NCI-H1105 treated with DMSO at 0.1 percent for 48 hours (cell line): ENCODE data around the gene ERICH3.
"Not testable (repeated sequence)": the region's sequence is repeated elsewhere in the genome, so short reads cannot be mapped to it uniquely, and the experiment has no call there.

Source experiments
- DNase-seq: peaks from one replicate; lab custom pipeline; 2025; lab: John Stamatoyannopoulos, UW

Gene ERICH3

DNA sequence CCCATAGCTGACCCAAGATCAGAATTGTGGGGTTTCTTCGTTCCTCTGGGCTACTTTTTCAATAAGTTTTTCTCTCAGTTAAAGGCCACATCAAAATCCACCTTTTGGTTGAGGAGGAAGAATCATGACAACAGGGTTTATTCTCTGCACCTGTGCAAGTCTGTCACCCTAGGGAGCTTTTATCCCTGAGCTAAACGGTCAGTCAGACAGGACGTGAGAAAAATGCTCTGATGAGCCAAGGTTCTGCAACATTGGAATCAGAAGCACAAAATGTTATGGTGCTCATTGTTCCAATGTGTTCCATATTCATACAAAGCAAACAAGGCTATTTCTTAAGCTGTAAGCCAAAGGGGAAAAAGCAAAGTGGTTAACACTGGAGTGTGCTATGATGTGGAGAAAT lies 7.4 kb upstream of the ERICH3 start:
- DNase-seq = no peak

DNA sequence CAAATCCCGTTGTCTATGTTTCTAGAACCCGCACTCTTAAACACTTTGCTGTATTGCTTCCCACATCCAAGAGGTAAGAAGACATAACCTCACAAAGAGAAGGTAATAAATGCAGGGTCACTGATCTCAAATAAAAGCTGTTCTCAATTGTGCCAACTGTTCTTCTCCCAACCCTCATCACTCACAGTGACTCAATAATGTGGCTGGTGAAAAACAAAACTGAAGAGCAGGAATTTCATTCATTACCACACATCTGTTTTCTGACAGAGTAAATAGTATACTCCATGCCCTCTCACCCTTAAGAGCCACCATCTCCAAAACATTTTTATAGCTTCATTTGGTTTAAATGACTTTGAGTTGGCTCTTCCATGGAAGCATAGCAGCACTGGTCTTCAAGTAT lies 6.2 kb upstream of the ERICH3 start:
- DNase-seq = no peak

DNA sequence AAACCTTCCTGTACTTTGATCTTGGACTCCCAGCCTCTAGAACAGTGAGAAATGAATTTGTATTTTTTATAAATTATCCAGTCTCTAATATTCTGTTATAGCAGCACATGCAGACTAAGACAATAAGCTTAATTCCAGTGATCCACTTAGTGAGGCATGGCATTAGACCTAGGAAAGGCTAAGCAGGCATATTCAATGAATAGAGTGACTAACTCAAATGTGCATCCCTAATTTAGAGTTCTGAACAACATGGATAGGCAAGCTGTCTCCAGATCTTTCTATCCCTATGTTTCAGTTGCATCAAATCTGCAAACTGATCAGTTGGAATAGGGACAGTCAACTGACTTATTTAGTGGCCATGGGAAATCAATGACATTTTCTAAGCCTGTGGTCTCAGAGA lies 4.3 kb upstream of the ERICH3 start:
- DNase-seq = no peak

DNA sequence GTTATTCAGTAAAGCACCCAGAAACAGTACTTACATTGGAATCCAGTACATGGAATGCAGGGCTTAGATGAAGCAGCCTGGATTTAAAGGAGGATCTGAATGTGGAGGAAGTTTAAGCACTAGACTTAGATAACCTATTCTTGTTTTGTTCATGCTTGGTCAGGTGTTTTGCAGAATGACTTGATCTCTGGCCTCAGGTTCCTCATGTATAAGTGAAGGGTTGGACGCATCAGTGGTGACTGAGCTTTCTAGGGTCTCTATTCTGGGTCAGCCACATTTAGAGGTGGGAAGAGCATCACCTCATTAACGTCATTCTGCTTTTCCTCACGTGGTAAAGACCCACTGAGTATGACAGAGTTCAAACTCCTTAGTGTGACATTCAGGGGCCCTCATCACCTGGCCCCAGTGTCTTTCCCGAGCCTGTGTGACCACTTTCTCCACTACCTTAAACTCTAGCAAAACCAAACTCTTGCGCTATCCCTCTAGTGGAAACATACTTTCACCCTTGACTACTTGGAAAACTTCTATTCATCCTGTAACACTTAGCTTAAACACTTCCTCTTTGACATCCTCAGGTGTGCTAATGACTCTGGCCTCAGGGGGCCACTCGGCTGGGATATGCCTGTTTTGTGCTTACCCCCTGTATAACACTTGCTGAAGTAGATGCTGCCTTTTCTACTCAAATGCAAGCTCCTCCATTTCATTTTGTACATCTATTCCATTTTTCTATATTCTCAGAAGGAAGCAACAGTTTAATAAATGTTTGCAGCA lies 871 bp upstream of the ERICH3 start:
- no peak for DNase-seq

DNA sequence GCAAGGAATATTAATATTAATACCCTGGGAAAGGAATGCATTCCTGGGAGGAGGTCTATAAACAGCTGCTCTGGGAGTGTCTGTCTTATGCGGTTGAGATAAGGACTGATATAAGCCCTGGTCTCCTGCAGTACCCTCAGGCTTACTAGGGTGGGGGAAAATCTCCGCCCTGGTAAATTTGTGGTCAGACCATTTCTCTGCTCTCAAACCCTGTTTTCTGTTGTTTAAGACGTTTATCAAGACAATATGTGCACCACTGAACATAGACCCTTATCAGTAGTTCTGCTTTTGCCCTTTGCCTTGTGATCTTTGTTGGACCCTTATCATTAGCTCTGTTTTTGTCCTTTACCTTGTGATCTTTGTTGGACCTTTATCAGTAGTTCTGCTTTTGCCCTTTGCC lies 2.7 kb downstream of the ERICH3 start:
- DNase-seq = not testable (repeated sequence)

DNA sequence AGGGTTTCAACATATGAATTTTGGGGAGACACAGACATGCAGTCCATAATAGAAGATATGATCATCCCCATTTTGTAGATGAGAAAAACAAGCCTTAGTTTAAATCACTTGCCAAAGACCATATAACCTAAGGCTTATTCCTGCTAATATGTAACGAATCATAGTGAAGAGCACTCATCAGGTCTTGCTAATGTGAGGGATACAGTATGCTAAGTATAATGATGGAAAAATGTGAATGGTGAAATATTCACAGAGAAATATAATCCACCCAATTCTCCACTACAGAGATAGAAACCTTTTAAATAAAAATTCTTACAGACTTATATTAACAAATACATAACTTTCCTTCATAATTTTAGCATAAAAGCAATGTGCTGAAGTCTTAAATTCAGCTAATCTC lies 18.9 kb downstream of the ERICH3 start:
- no peak for DNase-seq

DNA sequence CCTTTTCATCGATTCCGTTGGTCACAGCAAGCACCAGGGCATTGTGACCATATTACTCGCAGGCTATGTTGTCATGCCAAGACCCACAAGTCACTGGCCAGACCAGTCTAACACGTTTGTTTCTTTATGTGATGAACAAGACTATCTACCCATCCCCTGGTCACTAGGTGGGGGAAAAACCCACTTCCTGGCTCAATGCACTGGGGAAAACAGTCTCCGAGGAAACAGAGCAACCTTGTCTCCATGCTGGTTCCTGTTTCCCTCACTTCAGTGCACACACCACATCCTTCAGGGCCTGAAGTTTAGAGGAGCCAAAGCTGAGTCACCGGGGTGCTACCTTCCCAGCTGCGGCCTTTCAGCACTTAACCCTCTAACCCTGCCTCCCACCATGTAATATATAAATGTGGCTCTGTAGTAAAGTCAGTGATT lies 20.9 kb downstream of the ERICH3 start:
- DNase-seq = no peak

DNA sequence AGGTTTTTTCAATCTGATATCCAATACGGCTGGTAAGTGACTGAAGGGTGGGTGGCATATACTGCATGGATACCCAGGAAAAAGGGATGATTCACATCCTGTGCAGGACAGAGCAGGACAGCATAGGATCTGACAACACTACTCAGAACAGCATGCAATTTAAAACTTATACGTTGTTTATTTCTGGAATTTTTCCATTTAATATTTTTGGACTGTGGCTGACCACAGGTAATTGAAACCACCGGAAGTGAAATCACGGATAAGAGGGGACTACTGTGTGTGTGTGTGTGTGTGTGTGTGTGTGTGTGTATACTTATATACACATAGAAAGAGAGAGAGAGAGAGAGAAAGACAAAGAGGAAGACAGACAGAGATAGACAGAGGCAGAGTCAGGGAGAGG lies 23.0 kb downstream of the ERICH3 start:
- no peak for DNase-seq

DNA sequence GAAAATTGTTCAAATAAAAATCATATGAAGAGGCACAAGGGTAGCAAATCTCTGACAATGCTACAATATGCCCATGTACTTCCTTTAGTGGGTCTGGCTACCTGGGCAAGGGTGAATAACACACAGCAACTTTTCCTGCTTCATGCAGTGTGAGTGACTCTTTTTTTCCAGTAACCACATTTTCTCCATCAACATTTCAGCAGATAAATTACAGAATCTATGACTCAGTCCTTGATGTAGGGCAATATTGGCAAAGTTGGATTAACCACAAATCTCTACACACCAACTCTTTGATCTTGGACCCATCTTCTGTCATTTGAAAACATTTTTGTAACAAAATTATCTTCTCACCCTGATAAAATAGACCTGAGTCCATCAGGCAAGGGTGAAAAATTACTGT lies 31.7 kb downstream of the ERICH3 start:
- no peak for DNase-seq

DNA sequence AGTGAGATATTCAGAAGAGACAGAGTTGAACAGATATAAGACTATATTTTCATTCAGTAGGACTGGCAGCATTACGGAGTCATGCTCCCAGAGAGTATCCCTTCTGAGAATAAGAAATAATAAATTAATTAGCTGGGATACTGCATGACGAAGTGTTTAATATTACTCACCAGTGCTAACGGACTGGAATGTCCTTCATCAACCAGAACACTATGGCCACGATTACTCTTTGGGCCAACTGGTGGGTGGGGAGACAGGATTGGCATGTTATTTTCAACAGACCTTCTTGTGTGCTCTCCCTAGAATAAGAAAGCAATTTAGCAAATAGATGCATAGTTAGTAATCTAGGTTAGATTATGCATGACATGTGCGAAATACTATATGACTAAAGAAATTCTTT lies 32.4 kb downstream of the ERICH3 start:
- DNase-seq = no peak

DNA sequence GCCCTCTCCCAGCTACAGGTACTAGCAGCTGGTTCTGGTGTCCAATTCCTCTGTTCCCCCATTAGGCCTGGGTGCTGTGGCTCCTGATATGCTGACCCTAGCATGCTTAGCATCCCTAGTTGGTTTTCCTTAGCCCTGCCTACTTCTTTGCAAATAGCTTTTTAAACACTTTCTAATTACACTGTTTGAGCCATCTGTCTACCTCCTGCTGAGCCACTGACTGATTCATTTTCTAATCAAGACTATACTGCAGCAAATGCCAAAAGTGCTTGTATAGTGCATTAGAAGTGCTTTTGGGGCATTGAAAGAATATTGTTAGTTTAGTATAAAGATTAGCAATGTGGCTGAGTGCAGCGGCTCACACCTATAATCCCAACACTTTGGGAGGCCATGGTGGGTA lies 36.3 kb downstream of the ERICH3 start:
- peak; percentile 11 for DNase-seq

DNA sequence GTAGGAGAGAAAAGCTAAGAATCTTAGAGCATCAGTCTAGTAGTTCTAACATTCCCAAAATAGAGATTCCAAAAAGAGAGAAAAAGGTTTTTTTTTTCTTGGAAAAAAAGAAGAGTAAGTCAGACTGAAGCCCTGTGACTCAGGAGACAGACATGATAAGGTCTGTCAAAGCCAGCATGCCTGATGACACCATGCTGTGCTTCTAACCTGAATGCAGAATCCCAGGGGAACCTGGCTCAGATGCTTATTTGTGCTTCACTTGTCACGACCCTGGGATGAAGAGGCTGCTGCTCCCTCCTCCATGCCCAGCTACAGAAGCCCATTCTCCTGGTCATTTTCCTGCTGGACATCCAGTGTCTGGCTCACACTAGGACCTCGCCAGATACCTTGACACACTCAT lies 44.3 kb downstream of the ERICH3 start:
- no peak for DNase-seq

DNA sequence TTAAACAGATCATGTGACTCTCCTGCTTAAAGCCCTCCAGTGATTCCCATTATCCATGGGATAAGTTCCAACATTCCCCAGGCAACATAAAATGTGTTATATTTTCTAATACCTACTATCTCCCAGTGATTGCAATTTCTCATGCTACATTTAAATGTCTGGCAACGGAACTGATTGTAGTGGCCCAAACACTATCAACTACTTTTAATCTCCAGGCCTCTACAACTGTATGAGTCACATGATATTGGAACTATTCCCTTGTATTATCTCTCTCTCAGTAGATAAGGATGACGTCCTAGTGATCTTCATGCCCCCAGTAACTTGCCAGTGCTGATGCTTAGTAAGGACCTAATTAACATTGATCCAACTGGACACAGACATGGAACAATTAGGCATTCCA lies 49.9 kb downstream of the ERICH3 start:
- DNase-seq = no peak

DNA sequence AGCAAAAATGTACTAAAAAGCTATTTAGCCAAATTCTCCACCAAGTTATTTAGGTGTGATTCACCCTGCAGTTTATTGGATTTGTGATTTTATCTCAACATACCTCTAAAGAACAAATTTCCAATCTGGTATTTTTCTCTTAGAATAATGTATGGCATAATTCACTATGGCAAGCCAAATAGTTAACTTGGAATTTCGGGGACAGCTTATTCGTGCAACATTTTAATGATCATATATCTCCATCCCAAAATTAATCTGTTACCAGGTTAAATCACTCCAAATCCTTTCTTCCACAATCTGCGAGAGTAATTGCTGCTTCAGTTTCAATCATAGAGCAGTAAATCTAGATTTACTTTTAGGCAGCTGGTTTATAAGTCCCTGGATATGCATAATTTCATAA lies 53.4 kb downstream of the ERICH3 start:
- DNase-seq = no peak

DNA sequence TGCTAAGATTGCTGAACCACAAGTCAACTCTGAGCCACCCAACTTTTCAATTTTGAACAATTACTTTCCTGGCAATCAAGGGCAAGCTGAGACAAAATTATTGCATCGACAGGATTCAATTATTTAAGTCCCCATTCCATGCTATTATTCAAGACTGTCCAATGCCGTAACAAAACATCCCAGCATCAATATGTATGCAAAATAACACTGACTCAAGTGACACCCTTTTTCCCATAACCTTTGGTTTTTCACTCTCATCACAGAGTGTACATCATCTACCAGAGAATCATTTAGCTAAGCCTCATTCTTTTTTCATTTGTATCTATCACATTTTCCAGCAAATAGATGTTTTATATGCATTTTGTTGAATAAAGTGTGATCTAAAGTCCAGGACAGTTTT lies 54.6 kb downstream of the ERICH3 start:
- no peak for DNase-seq

DNA sequence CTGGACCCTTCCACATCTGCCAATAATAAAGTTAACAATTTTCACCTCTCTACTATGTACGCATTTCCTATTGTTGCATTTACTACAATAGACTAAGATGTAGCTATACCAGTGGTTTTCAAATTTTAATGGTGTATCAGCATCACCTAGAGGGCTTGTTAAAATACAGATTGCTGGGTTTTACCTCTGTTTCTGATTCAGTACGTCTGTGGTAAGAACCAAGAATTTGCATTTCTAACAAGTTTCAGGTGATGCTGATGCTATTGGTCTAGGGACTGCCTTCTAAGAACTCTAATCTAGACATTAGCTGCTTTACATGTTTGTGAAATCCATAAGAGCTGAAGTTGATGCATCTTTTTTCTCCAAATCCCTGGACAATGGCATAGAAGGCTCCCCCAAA lies 59.7 kb downstream of the ERICH3 start:
- DNase-seq = no peak

DNA sequence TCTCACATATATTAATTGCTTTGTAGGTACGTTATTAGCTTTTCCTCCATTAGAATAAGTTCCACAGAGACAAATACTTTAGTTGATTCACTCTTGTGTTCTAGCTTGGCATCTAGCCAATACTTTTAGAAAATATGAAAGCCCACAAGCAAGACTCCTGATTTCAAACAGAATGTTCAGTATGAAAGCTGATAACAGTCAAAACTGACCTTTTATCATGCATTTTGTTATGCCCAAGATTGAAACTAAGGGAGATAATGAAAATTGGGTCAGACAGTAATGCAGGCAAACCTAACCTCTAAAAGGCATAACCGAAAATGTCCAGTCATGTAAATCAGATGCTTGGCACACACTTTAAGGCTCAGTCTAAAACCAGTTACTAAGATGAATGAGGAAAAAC lies 61.7 kb downstream of the ERICH3 start:
- DNase-seq = no peak

DNA sequence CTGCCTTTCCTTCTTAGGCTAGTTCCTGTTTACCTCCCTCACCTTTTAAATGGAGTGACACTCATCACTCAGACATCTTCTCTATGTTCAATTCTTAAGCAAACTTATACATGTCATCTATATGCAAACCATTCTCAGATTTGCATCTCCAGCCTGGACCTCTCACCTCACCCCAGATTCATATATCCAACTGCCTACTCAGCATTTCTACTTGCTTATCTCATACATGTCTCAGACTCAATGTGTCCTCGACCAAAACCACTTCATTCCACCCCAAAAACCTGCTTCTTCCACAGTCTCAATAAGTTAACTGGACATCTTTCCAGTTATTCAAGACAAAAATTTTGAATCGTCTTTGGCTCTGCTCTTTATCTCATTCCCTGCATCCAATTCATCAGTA lies 62.6 kb downstream of the ERICH3 start:
- no peak for DNase-seq

DNA sequence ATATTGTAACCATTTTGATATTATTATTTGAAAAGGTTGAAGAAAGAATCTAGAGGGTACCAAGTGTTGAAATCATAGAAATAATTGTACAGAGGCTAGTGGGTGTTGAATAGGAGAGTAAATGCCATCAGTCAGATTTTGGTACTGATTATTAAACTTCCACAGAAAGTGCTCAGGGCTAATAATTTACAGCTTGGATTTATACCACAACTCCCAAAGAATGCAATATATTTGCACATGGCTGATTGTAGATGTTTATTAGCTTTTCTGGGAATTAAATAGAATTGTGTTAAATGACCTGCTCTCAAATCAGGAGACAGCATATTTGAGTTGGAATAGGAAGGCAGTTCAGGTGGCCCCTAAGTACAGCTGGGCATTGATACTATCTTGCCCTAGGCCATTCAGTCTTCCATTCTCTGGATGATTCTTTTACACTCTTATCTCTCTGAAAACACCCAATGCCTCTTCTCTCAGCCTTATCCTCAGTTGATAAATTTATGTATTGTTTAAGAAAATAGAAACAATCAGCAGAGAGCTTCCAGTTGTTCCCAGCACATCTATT lies 63.7 kb downstream of the ERICH3 start:
- no peak for DNase-seq

DNA sequence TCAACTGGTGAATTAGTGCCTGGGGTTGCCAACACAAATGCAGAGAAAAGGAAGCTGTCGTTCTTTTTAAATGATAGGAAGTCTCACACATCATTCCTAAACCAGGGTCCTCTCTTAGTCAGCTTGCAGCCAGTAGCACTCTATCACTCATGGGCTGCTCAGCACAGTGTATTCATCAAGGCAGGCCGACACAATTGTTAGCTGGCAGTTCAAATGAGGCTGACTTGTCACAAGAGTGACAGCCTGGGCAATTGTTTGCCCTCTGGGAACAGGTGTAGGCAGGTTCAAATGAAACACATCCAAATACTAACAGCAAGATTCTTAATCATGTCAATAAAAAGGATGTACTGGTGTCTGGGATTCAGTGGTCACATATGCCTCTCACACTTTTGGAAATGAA lies 76.9 kb downstream of the ERICH3 start:
- DNase-seq = no peak

DNA sequence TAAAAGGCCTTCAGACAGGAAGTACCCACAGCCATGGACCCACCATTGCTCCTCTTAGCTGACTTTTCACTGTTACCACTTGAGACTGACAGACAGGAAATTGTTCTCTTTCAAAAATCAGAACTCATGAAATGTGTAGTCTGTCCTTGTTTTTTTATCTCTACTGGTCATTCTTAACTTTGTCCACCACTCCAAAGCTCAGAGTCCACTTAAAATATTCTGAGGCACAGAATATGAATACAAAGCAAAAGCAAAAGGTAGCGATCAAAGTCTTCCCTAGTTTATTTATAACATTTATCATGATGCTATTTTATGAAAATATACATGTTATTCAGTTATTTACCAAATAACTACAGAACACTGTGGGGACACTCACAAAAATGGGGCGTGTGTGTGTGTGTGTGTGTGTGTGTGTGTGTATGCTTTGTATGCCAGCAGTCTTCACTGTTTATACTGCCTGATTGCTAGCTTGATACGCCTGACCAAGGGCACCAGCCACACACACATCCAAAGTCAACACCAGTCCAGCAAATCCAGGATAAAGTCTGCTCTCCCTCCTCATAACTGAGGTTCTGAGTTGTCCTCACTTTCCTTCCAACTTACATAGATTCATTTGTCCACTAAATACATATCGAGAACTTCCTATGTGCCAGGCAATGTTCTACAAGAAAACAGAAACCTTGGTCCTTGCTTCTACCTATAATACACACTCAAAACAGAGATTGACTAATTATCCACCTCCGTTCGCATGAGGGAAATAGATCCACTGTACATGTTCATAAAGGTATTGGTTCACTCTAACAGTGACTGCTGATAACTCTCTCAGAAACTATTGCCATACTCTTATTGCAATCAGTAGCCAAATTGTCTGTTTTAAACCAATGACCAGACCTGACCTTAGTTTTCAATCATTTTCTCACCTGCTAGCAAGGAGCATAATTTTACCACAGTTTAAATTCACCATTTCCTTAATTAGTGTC lies 79.4 kb downstream of the ERICH3 start:
- no peak for DNase-seq

DNA sequence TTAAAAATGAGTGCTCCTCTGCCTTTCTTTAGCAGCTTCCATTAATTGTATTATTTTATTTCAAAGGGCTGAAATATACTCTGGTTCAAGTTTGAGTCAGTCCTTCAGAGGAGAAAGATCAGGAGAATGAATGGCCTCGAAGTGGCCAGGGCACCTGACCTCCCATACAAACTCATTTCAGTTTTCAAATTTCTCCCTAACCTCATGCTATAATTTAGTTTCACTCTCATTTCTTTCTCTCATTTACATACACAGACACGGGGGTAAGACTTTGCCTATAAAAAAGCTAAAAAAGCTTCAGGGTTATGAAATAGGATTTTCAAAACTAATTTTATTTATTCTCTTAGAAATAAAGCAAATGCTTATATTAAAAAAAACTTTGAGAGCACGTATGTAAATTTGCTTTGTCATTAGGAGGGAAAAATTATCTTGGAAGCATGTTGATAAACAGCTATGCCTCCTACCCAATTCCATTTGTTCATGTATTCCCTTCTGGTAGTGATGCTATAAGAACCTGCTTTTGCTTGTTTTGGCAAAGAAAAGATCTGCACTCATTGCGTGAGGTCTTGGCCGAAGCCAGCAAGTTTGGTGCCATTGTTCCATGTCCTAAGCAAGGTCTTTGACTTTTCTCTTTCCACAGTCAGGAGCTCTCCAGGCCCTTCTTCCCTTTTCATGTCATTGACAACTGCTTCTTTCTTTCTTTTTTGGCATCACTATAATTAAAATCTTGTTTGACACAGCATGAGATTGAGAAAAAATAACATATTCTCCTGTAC lies 80.8 kb downstream of the ERICH3 start:
- DNase-seq = no peak
